HEK293 (cell line): ENCODE measurements around the gene UBE3C.

ENCODE experiments used
- ELK4 ChIP-seq: IDR thresholded peaks from 2 replicates; pipeline ENCODE4 v1.6.1; 2011; ENCODE audit warnings: mild to moderate bottlenecking, low read depth, low read length, borderline replicate concordance
- HOXD13 ChIP-seq: sonication (generic); formaldehyde crosslinking; IDR thresholded peaks from 2 replicates; pipeline ENCODE4 v1.8.0; 2022; ENCODE audit warnings: missing genetic modification reagents, borderline replicate concordance
- KLF16 ChIP-seq: fragments of 450-650 bp; formaldehyde crosslinking; IDR thresholded peaks from 2 replicates; pipeline ENCODE4 v1.5.1; 2017; ENCODE audit warnings: missing biosample characterization, missing genetic modification characterization
- KLF17 ChIP-seq: fragments of 450-650 bp; formaldehyde crosslinking; IDR thresholded peaks from 2 replicates; pipeline ENCODE4 v1.5.1; 2016; ENCODE audit warnings: missing biosample characterization, missing genetic modification characterization
- MYNN ChIP-seq: fragments of 450-650 bp; formaldehyde crosslinking; IDR thresholded peaks from 2 replicates; pipeline ENCODE4 v1.5.1; 2016; ENCODE audit warnings: missing biosample characterization, missing genetic modification characterization, borderline replicate concordance
- PRDM1 ChIP-seq: fragments of 450-650 bp; formaldehyde crosslinking; IDR thresholded peaks from 2 replicates; pipeline ENCODE4; 2016; ENCODE audit warnings: missing biosample characterization, missing genetic modification characterization
- ZBTB10 ChIP-seq: fragments of 450-650 bp; formaldehyde crosslinking; IDR thresholded peaks from 2 replicates; pipeline ENCODE4 v1.5.1; 2016; ENCODE audit warnings: missing biosample characterization, missing genetic modification characterization
- ZBTB6 ChIP-seq: fragments of 450-650 bp; formaldehyde crosslinking; IDR thresholded peaks from 2 replicates; pipeline ENCODE4 v1.5.1; 2017; ENCODE audit warnings: missing biosample characterization, missing genetic modification characterization
- ZFP3 ChIP-seq: fragments of 450-650 bp; formaldehyde crosslinking; IDR thresholded peaks from 2 replicates; pipeline ENCODE4 v1.5.1; 2016; ENCODE audit warnings: low read depth, missing biosample characterization, missing genetic modification characterization
- ZFP41 ChIP-seq: fragments of 450-650 bp; formaldehyde crosslinking; IDR thresholded peaks from 2 replicates; pipeline ENCODE4 v1.5.1; 2016; ENCODE audit warnings: missing biosample characterization, missing genetic modification characterization, borderline replicate concordance
- ZIC2 ChIP-seq: fragments of 450-650 bp; formaldehyde crosslinking; IDR thresholded peaks from 2 replicates; pipeline ENCODE4 v1.5.1; 2016; ENCODE audit warnings: missing biosample characterization, missing genetic modification characterization
- ZNF10 ChIP-seq: fragments of 450-650 bp; formaldehyde crosslinking; IDR thresholded peaks from 2 replicates; pipeline ENCODE4 v1.5.1; 2017; ENCODE audit warnings: missing biosample characterization, missing genetic modification characterization
- ZNF146 ChIP-seq: fragments of 450-650 bp; formaldehyde crosslinking; IDR thresholded peaks from 2 replicates; pipeline ENCODE4 v1.5.1; 2016; ENCODE audit warnings: missing biosample characterization, missing genetic modification characterization
- ZNF16 ChIP-seq: fragments of 450-650 bp; formaldehyde crosslinking; IDR thresholded peaks from 2 replicates; pipeline ENCODE4 v1.5.1; 2016; ENCODE audit warnings: low read depth, missing biosample characterization, missing genetic modification characterization
- ZNF214 ChIP-seq: fragments of 450-650 bp; formaldehyde crosslinking; IDR thresholded peaks from 2 replicates; pipeline ENCODE4 v1.5.1; 2017; ENCODE audit warnings: missing biosample characterization, mild to moderate bottlenecking, missing genetic modification characterization, borderline replicate concordance
- ZNF221 ChIP-seq: fragments of 450-650 bp; formaldehyde crosslinking; IDR thresholded peaks from 2 replicates; pipeline ENCODE4 v1.5.1; 2017; ENCODE audit warnings: missing biosample characterization, missing genetic modification characterization, borderline replicate concordance
- ZNF23 ChIP-seq: fragments of 450-650 bp; formaldehyde crosslinking; IDR thresholded peaks from 2 replicates; pipeline ENCODE4 v1.5.1; 2016; ENCODE audit warnings: missing biosample characterization, missing genetic modification characterization, borderline replicate concordance
- ZNF239 ChIP-seq: fragments of 450-650 bp; formaldehyde crosslinking; IDR thresholded peaks from 2 replicates; pipeline ENCODE4 v1.5.1; 2016; ENCODE audit warnings: missing biosample characterization, missing genetic modification characterization
- ZNF274 ChIP-seq, 2 experiments: fragments of 200-500 bp in 1 of 2; fragments of 450-650 bp in 1 of 2; sonication (Bioruptor generic) in 1 of 2; formaldehyde crosslinking in 1 of 2; IDR thresholded peaks; 2 replicates each; pipeline versions ENCODE4 v1.5.1 to v1.6.1; 2014 to 2016; ENCODE audit warnings: borderline replicate concordance in 1 of 2, inconsistent platforms in 1 of 2, low read length in 1 of 2, missing biosample characterization in 1 of 2, missing genetic modification characterization in 1 of 2
- ZNF362 ChIP-seq: fragments of 450-650 bp; formaldehyde crosslinking; IDR thresholded peaks from 2 replicates; pipeline ENCODE4 v1.5.1; 2016; ENCODE audit warnings: missing biosample characterization, missing genetic modification characterization
- ZNF391 ChIP-seq: fragments of 450-650 bp; formaldehyde crosslinking; IDR thresholded peaks from 2 replicates; pipeline ENCODE4 v1.5.1; 2016; ENCODE audit warnings: low read depth, missing biosample characterization, missing genetic modification characterization, borderline replicate concordance
- ZNF488 ChIP-seq: fragments of 450-650 bp; formaldehyde crosslinking; IDR thresholded peaks from 2 replicates; pipeline ENCODE4 v1.5.1; 2016; ENCODE audit warnings: missing biosample characterization, missing genetic modification characterization
- ZNF521 ChIP-seq: fragments of 450-650 bp; formaldehyde crosslinking; IDR thresholded peaks from 2 replicates; pipeline ENCODE4 v1.5.1; 2017; ENCODE audit warnings: missing biosample characterization, mild to moderate bottlenecking, missing genetic modification characterization
- ZNF600 ChIP-seq: fragments of 450-650 bp; formaldehyde crosslinking; IDR thresholded peaks from 2 replicates; pipeline ENCODE4 v1.5.1; 2016; ENCODE audit warnings: missing biosample characterization, missing genetic modification characterization
- ZNF658 ChIP-seq: fragments of 450-650 bp; formaldehyde crosslinking; IDR thresholded peaks from 2 replicates; pipeline ENCODE4; 2016; ENCODE audit warnings: missing biosample characterization, missing genetic modification characterization
- ZNF704 ChIP-seq: fragments of 450-650 bp; formaldehyde crosslinking; IDR thresholded peaks from 2 replicates; pipeline ENCODE4 v1.5.1; 2016; ENCODE audit warnings: missing biosample characterization, missing genetic modification characterization
- ZNF707 ChIP-seq: fragments of 450-650 bp; formaldehyde crosslinking; IDR thresholded peaks from 2 replicates; pipeline ENCODE4 v1.5.1; 2016; ENCODE audit warnings: missing biosample characterization, missing genetic modification characterization
- ZNF76 ChIP-seq: fragments of 450-650 bp; formaldehyde crosslinking; IDR thresholded peaks from 2 replicates; pipeline ENCODE4; 2016; ENCODE audit warnings: low read depth, missing biosample characterization, missing genetic modification characterization, borderline replicate concordance
- ZNF830 ChIP-seq: fragments of 450-650 bp; IDR thresholded peaks from 2 replicates; pipeline ENCODE4 v1.5.0; 2018; ENCODE audit warnings: missing biosample characterization, missing genetic modification characterization, low read depth, mild to moderate bottlenecking, moderate library complexity
- ZNF843 ChIP-seq: fragments of 450-650 bp; formaldehyde crosslinking; IDR thresholded peaks from 2 replicates; pipeline ENCODE4 v1.5.1; 2016; ENCODE audit warnings: missing biosample characterization, missing genetic modification characterization
- ZSCAN16 ChIP-seq: fragments of 450-650 bp; formaldehyde crosslinking; IDR thresholded peaks from 2 replicates; pipeline ENCODE4 v1.5.1; 2016; ENCODE audit warnings: missing biosample characterization, missing genetic modification characterization

UBE3C gene

GRCh38 chr7:157151626-157152339 lies 13.1 kb downstream of the UBE3C start (continued):
- TF ChIP-seq ZNF488 (no peak), ZNF600 (tag by site-specific recombination) (peak; percentile 64), ZNF707 (tag by site-specific recombination) (no peak), ZNF146 (tag by site-specific recombination) (0 out of 2 replicates have a peak, but pooled peaks have one; percentile 2), ZNF274 (IDR thresholded peaks at IDR 0.05; ENCODE audit: low read length) (no peak), ZNF274 (tag by site-specific recombination; IDR thresholded peaks at IDR 0.05; ENCODE audit: borderline replicate concordance) (no peak), MYNN (tag by site-specific recombination) (no peak), ZFP41 (tag by site-specific recombination) (no peak), ELK4 (no peak), ZNF16 (tag by site-specific recombination) (no peak), ZNF391 (tag by site-specific recombination) (no peak), ZNF362 (tag by site-specific recombination) (no peak), ZNF76 (tag by site-specific recombination) (peak; percentile 66; the same call in 1 of the 2 replicates), ZNF10 (tag by site-specific recombination) (no peak), KLF17 (tag by site-specific recombination) (no peak), ZNF239 (tag by site-specific recombination) (no peak), ZNF521 (tag by site-specific recombination) (no peak), ZSCAN16 (tag by site-specific recombination) (no peak), ZNF830 (tag by site-specific recombination) (no peak), ZIC2 (tag by site-specific recombination) (no peak), ZNF843 (no peak), ZNF658 (tag by site-specific recombination) (no peak), HOXD13 (no peak), ZNF214 (tag by site-specific recombination) (no peak), ZBTB6 (no peak), PRDM1 (tag by site-specific recombination) (0 out of 2 replicates have a peak, but pooled peaks have one; percentile 34), KLF16 (tag by site-specific recombination) (no peak), ZNF704 (tag by site-specific recombination) (no peak), ZNF221 (tag by site-specific recombination) (no peak), ZFP3 (no peak), ZBTB10 (tag by site-specific recombination) (no peak), ZNF23 (tag by site-specific recombination) (no peak)
